HepG2 (cell line): ENCODE measurements around the gene LMNA. TPM values are rescaled to one million over a fixed set of nuclear protein-coding genes. Genes with fewer than 3 reads are reported as not detected.
A peak's percentile ranks its signal among the peaks of the same experiment; 100 is the strongest.

Source experiments
- DNMT1 ChIP-seq: sonication (generic); formaldehyde crosslinking; IDR thresholded peaks from 2 replicates; pipeline ENCODE4 v1.5.1; 2020; ENCODE audit warnings: mild to moderate bottlenecking, missing genetic modification reagents
- EED ChIP-seq: sonication (generic); formaldehyde crosslinking; IDR thresholded peaks from 2 replicates; pipeline ENCODE4 v1.5.0; 2020; ENCODE audit warnings: mild to moderate bottlenecking, missing genetic modification reagents
- HOXA3 ChIP-seq: sonication (generic); formaldehyde crosslinking; IDR thresholded peaks from 2 replicates; pipeline ENCODE4 v1.5.0; 2020; ENCODE audit warnings: missing genetic modification reagents
- JUNB ChIP-seq: sonication (generic); formaldehyde crosslinking; IDR thresholded peaks from 2 replicates; pipeline ENCODE4 v1.8.0; 2022; ENCODE audit warnings: missing genetic modification reagents, mild to moderate bottlenecking, borderline replicate concordance
- MAFF ChIP-seq: IDR thresholded peaks from 2 replicates; pipeline ENCODE4 v1.6.1; 2011; ENCODE audit warnings: low read depth, low read length, improper control_type of control experiment
- MEF2D ChIP-seq: sonication (generic); formaldehyde crosslinking; IDR thresholded peaks from 2 replicates; pipeline ENCODE4 v1.5.1; 2020; ENCODE audit warnings: mild to moderate bottlenecking, missing genetic modification reagents
- RELA ChIP-seq: sonication (generic); formaldehyde crosslinking; IDR thresholded peaks from 2 replicates; pipeline ENCODE4 v1.4.0; 2020; ENCODE audit warnings: missing genetic modification reagents
- RFXAP ChIP-seq: sonication (generic); formaldehyde crosslinking; IDR thresholded peaks from 2 replicates; pipeline ENCODE4 v1.4.0; 2020; ENCODE audit warnings: missing genetic modification reagents, borderline replicate concordance
- RNF2 ChIP-seq: fragments of 450-650 bp; conservative IDR thresholded peaks from 2 replicates; pipeline ENCODE4 v1.6.1; 2016; ENCODE audit warnings: low read depth
- TCF7 ChIP-seq: sonication (generic); IDR thresholded peaks from 2 replicates; pipeline ENCODE4 v1.6.1; 2016; ENCODE audit warnings: antibody characterized with exemption, low read depth
- TOE1 ChIP-seq: sonication (generic); formaldehyde crosslinking; IDR thresholded peaks from 2 replicates; pipeline ENCODE4 v1.4.0; 2020; ENCODE audit warnings: mild to moderate bottlenecking, missing genetic modification reagents
- ZNF251 ChIP-seq: sonication (generic); formaldehyde crosslinking; IDR thresholded peaks from 2 replicates; pipeline ENCODE4 v1.9.0; 2021; ENCODE audit warnings: mild to moderate bottlenecking, missing genetic modification reagents
- ZNF263 ChIP-seq: sonication (generic); formaldehyde crosslinking; IDR thresholded peaks from 2 replicates; pipeline ENCODE4 v1.4.0; 2020; ENCODE audit warnings: missing genetic modification reagents
- ZNF317 ChIP-seq: sonication (generic); formaldehyde crosslinking; IDR thresholded peaks from 2 replicates; pipeline ENCODE4 v1.5.0; 2020; ENCODE audit warnings: mild to moderate bottlenecking, missing genetic modification reagents
- ZNF501 ChIP-seq: sonication (generic); formaldehyde crosslinking; IDR thresholded peaks from 2 replicates; pipeline ENCODE4 v1.5.1; 2020; ENCODE audit warnings: mild to moderate bottlenecking, moderate library complexity, missing genetic modification reagents
- ZNF510 ChIP-seq: sonication (generic); formaldehyde crosslinking; IDR thresholded peaks from 2 replicates; pipeline ENCODE4 v1.4.0; 2020; ENCODE audit warnings: low read depth, mild to moderate bottlenecking, missing genetic modification reagents
- ZNF530 ChIP-seq: sonication (generic); formaldehyde crosslinking; IDR thresholded peaks from 2 replicates; pipeline ENCODE4 v1.5.0; 2020; ENCODE audit warnings: low read depth, mild to moderate bottlenecking, missing genetic modification reagents
- polyA plus RNA-seq, 8 experiments: library from polyadenylated mRNA; depleted of rRNA in 3 of 8; stranded (reverse) in 7 of 8; unstranded in 1 of 8; fragments of >200 nt; fragmentation: Illumina TruSeq in 4 of 8; extraction: Trizol in 4 of 8; gene quantifications; 2 replicates each; pipeline versions ENCODE4 v1.2.1 to v1.2.3, GENCODE V29; 2011 to 2016; ENCODE audit warnings: low read depth in 4 of 8, missing spikeins in 1 of 8, mixed read lengths in 1 of 8; ENCODE audit not compliant: insufficient read depth in 1 of 8
- total RNA-seq, 5 experiments: library from RNA; depleted of rRNA; stranded (reverse); fragments of >200 nt; fragmentation: Illumina TruSeq; extraction: Trizol; gene quantifications; 2 replicates each; pipeline ENCODE4 v1.2.3, GENCODE V29; 2016; ENCODE audit warnings: low read depth in 1 of 5
- TF ChIP-seq, protein P1 (sequence below): sonication (generic); formaldehyde crosslinking; IDR thresholded peaks from 2 replicates; pipeline ENCODE4 v1.4.0; 2020; ENCODE audit warnings: missing genetic modification reagents, low read depth, mild to moderate bottlenecking, borderline replicate concordance
- TF ChIP-seq, protein P2 (sequence below): sonication (generic); formaldehyde crosslinking; IDR thresholded peaks from 2 replicates; pipeline ENCODE4 v1.5.0; 2020; ENCODE audit warnings: mild to moderate bottlenecking, missing genetic modification reagents
- TF ChIP-seq, protein P3 (sequence below): sonication (generic); formaldehyde crosslinking; IDR thresholded peaks from 2 replicates; pipeline ENCODE4 v1.4.0; 2020; ENCODE audit warnings: missing genetic modification reagents
- TF ChIP-seq, protein P4 (sequence below): sonication (generic); formaldehyde crosslinking; IDR thresholded peaks from 2 replicates; pipeline ENCODE4 v1.4.0; 2020; ENCODE audit warnings: missing genetic modification reagents, borderline replicate concordance

LMNA gene
- total and polyA plus RNA-seq, 2 of the 13 experiments (the other 11 are each of a cell fraction or from before 2014, with no cell fraction given), result 107 to 225 TPM

DNA sequence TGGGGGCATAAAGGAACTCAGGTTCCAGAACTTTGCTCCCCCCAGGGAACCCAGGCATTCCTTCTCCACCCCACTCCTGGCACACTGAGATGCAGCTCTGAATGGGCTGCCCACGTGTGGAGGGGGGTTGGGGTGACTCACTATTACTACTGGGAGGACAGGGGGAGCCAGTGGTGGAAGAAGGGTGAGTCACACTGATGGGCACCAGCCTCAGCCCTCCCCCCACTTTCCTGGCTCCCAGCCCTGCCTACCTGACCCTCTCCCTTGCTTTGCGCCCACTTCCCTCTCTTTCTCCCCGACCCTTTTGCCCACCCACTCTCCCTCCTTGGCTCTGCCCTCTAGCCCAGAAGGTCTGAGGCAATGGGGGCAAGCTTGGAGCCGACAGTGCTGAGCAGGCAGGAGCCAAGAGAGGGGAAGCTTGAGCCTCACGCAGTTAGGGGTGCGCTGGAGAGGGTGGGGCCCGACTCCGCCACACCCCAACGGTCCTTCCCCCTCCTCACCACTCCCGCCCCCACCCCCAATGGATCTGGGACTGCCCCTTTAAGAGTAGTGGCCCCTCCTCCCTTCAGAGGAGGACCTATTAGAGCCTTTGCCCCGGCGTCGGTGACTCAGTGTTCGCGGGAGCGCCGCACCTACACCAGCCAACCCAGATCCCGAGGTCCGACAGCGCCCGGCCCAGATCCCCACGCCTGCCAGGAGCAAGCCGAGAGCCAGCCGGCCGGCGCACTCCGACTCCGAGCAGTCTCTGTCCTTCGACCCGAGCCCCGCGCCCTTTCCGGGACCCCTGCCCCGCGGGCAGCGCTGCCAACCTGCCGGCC lies at the start of gene LMNA (continued):
- TF ChIP-seq ZNF510, result no peak
- TF ChIP-seq HOXA3, result peak; percentile 43; the same call in 1 of the 2 replicates
- no peak; the same call in 1 of the 2 replicates for TF ChIP-seq MEF2D (CRISPR knock-in tag)
- TF ChIP-seq RELA (CRISPR knock-in tag), result no peak
- no peak for TF ChIP-seq ZNF263
- TF ChIP-seq, protein P1, sequence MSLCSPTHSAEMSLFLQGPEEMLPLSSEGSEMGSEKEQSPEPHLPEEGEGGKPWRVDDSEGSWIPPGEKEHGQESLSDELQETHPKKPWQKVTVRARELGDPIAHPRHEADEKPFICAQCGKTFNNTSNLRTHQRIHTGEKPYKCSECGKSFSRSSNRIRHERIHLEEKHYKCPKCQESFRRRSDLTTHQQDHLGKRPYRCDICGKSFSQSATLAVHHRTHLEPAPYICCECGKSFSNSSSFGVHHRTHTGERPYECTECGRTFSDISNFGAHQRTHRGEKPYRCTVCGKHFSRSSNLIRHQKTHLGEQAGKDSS (CRISPR knock-in tag), result 0 out of 2 replicates have a peak, but pooled peaks have one; percentile 43
- TF ChIP-seq, protein P2, sequence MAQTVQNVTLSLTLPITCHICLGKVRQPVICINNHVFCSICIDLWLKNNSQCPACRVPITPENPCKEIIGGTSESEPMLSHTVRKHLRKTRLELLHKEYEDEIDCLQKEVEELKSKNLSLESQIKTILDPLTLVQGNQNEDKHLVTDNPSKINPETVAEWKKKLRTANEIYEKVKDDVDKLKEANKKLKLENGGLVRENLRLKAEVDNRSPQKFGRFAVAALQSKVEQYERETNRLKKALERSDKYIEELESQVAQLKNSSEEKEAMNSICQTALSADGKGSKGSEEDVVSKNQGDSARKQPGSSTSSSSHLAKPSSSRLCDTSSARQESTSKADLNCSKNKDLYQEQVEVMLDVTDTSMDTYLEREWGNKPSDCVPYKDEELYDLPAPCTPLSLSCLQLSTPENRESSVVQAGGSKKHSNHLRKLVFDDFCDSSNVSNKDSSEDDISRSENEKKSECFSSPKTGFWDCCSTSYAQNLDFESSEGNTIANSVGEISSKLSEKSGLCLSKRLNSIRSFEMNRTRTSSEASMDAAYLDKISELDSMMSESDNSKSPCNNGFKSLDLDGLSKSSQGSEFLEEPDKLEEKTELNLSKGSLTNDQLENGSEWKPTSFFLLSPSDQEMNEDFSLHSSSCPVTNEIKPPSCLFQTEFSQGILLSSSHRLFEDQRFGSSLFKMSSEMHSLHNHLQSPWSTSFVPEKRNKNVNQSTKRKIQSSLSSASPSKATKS, result no peak
- no peak for TF ChIP-seq ZNF501 (CRISPR knock-in tag)
- no peak for TF ChIP-seq DNMT1 (CRISPR knock-in tag)
- no peak for TF ChIP-seq ZNF530
- TF ChIP-seq JUNB (CRISPR knock-in tag), result no peak
- TF ChIP-seq, protein P3, sequence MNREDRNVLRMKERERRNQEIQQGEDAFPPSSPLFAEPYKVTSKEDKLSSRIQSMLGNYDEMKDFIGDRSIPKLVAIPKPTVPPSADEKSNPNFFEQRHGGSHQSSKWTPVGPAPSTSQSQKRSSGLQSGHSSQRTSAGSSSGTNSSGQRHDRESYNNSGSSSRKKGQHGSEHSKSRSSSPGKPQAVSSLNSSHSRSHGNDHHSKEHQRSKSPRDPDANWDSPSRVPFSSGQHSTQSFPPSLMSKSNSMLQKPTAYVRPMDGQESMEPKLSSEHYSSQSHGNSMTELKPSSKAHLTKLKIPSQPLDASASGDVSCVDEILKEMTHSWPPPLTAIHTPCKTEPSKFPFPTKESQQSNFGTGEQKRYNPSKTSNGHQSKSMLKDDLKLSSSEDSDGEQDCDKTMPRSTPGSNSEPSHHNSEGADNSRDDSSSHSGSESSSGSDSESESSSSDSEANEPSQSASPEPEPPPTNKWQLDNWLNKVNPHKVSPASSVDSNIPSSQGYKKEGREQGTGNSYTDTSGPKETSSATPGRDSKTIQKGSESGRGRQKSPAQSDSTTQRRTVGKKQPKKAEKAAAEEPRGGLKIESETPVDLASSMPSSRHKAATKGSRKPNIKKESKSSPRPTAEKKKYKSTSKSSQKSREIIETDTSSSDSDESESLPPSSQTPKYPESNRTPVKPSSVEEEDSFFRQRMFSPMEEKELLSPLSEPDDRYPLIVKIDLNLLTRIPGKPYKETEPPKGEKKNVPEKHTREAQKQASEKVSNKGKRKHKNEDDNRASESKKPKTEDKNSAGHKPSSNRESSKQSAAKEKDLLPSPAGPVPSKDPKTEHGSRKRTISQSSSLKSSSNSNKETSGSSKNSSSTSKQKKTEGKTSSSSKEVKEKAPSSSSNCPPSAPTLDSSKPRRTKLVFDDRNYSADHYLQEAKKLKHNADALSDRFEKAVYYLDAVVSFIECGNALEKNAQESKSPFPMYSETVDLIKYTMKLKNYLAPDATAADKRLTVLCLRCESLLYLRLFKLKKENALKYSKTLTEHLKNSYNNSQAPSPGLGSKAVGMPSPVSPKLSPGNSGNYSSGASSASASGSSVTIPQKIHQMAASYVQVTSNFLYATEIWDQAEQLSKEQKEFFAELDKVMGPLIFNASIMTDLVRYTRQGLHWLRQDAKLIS, result no peak; the same call in 1 of the 2 replicates
- TF ChIP-seq ZNF317 (CRISPR knock-in tag), result 0 out of 2 replicates have a peak, but pooled peaks have one; percentile 34
- no peak for TF ChIP-seq TCF7
- no peak for TF ChIP-seq TOE1 (CRISPR knock-in tag)
- TF ChIP-seq RNF2, result no peak
- no peak for TF ChIP-seq MAFF
- TF ChIP-seq EED (CRISPR knock-in tag), result no peak; the same call in 1 of the 2 replicates
- TF ChIP-seq RFXAP (CRISPR knock-in tag), result no peak
- TF ChIP-seq, protein P4, sequence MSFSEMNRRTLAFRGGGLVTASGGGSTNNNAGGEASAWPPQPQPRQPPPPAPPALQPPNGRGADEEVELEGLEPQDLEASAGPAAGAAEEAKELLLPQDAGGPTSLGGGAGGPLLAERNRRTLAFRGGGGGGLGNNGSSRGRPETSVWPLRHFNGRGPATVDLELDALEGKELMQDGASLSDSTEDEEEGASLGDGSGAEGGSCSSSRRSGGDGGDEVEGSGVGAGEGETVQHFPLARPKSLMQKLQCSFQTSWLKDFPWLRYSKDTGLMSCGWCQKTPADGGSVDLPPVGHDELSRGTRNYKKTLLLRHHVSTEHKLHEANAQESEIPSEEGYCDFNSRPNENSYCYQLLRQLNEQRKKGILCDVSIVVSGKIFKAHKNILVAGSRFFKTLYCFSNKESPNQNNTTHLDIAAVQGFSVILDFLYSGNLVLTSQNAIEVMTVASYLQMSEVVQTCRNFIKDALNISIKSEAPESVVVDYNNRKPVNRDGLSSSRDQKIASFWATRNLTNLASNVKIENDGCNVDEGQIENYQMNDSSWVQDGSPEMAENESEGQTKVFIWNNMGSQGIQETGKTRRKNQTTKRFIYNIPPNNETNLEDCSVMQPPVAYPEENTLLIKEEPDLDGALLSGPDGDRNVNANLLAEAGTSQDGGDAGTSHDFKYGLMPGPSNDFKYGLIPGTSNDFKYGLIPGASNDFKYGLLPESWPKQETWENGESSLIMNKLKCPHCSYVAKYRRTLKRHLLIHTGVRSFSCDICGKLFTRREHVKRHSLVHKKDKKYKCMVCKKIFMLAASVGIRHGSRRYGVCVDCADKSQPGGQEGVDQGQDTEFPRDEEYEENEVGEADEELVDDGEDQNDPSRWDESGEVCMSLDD (CRISPR knock-in tag), result no peak
- TF ChIP-seq ZNF251 (CRISPR knock-in tag), result no peak
